ENCODE data around the gene AGAP1.

AGAP1 gene

GRCh38 chr2:235812185-235812665 is 318.4 kb downstream of the AGAP1 start:
- DNase-seq (ENCODE audit: low spot score), result no peak

- no peak for DNase-seq (ENCODE audit: low spot score)
Measured at GRCh38 chr2:235813398-235813797, 319.6 kb downstream of the AGAP1 start.

- DNase-seq (ENCODE audit: low spot score), result no peak
Measured at GRCh38 chr2:235820571-235820970, 326.7 kb downstream of the AGAP1 start.

GRCh38 chr2:235824331-235824730 is 330.5 kb downstream of the AGAP1 start:
- no peak for DNase-seq (ENCODE audit: low spot score)

- DNase-seq (ENCODE audit: low spot score), result no peak
Measured at GRCh38 chr2:235825946-235826345, 332.1 kb downstream of the AGAP1 start.

- no peak for DNase-seq (ENCODE audit: low spot score)
Measured at GRCh38 chr2:235826826-235827225, 333.0 kb downstream of the AGAP1 start.

GRCh38 chr2:235827585-235827992 is 333.7 kb downstream of the AGAP1 start:
- no peak for DNase-seq (ENCODE audit: low spot score)

GRCh38 chr2:235829726-235830125 is 335.9 kb downstream of the AGAP1 start:
- DNase-seq (ENCODE audit: low spot score), result no peak

- no peak for DNase-seq (ENCODE audit: low spot score)
Measured at GRCh38 chr2:235831755-235832154, 337.9 kb downstream of the AGAP1 start.

GRCh38 chr2:235832941-235833340 is 339.1 kb downstream of the AGAP1 start:
- no peak for DNase-seq (ENCODE audit: low spot score)

GRCh38 chr2:235833971-235834620 is 340.3 kb downstream of the AGAP1 start:
- no peak for DNase-seq (ENCODE audit: low spot score)

GRCh38 chr2:235834781-235835180 is 340.9 kb downstream of the AGAP1 start:
- DNase-seq (ENCODE audit: low spot score), result no peak

GRCh38 chr2:235835810-235836209 is 342.0 kb downstream of the AGAP1 start:
- no peak for DNase-seq (ENCODE audit: low spot score)

- DNase-seq (ENCODE audit: low spot score), result no peak
Measured at GRCh38 chr2:235836491-235836911, 342.7 kb downstream of the AGAP1 start.

GRCh38 chr2:235839226-235839625 is 345.4 kb downstream of the AGAP1 start:
- peak; percentile 40 for DNase-seq (ENCODE audit: low spot score)

GRCh38 chr2:235839974-235840373 is 346.1 kb downstream of the AGAP1 start:
- no peak for DNase-seq (ENCODE audit: low spot score)

GRCh38 chr2:235841863-235842262 is 348.0 kb downstream of the AGAP1 start:
- peak; percentile 8 for DNase-seq (ENCODE audit: low spot score)

GRCh38 chr2:235842941-235843340 is 349.1 kb downstream of the AGAP1 start:
- no peak for DNase-seq (ENCODE audit: low spot score)

GRCh38 chr2:235843591-235844395 is 349.9 kb downstream of the AGAP1 start:
- DNase-seq (ENCODE audit: low spot score), result no peak

- DNase-seq (ENCODE audit: low spot score), result no peak
Measured at GRCh38 chr2:235844561-235844960, 350.7 kb downstream of the AGAP1 start.

- peak; percentile 20 for DNase-seq (ENCODE audit: low spot score)
Measured at GRCh38 chr2:235845245-235845644, 351.4 kb downstream of the AGAP1 start.

GRCh38 chr2:235847576-235847975 is 353.7 kb downstream of the AGAP1 start:
- DNase-seq (ENCODE audit: low spot score), result no peak

- DNase-seq (ENCODE audit: low spot score), result no peak
Measured at GRCh38 chr2:235848055-235848454, 354.2 kb downstream of the AGAP1 start.

All from left forelimb (tissue), 1 donor.